Measurements from ENCODE around the gene ZNF639. TPM values are rescaled to one million over a fixed set of nuclear protein-coding genes. Genes with fewer than 3 reads are reported as not detected.

Gene ZNF639
- total RNA-seq, 1 experiment from 2014 or later = 47.5 TPM

DNA sequence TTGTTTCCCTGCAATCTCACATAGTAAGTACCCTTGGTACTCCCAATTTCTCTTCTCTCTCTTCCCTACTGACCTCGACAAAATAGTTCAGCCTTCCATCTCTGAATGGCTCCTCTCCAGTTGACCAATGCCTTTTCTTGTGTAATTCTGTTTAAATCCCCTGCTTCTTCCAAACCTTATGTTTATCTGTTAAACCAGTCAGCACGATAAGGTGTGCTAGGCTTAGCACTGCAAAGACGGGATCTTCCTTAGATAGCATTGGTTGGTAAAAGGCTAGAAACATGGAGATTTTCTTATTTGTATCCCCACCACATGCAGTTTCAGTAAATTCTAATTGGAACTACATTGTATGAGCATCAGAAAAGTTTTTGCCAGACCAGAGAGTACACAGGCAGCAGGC lies 46.1 kb upstream of the ZNF639 start (continued):
- TF ChIP-seq, protein P1, sequence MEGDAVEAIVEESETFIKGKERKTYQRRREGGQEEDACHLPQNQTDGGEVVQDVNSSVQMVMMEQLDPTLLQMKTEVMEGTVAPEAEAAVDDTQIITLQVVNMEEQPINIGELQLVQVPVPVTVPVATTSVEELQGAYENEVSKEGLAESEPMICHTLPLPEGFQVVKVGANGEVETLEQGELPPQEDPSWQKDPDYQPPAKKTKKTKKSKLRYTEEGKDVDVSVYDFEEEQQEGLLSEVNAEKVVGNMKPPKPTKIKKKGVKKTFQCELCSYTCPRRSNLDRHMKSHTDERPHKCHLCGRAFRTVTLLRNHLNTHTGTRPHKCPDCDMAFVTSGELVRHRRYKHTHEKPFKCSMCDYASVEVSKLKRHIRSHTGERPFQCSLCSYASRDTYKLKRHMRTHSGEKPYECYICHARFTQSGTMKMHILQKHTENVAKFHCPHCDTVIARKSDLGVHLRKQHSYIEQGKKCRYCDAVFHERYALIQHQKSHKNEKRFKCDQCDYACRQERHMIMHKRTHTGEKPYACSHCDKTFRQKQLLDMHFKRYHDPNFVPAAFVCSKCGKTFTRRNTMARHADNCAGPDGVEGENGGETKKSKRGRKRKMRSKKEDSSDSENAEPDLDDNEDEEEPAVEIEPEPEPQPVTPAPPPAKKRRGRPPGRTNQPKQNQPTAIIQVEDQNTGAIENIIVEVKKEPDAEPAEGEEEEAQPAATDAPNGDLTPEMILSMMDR (IDR thresholded peaks at IDR 0.05 in 2 of 3, conservative IDR thresholded peaks at IDR 0.05 in 1 of 3; ENCODE audit: borderline replicate concordance in 1 of 3, insufficient read depth in 1 of 3, low read depth in 2 of 3, low read length in 2 of 3) = no peak
- no peak for TF ChIP-seq CBX3 (IDR thresholded peaks at IDR 0.05; ENCODE audit: low read depth)
- no peak for TF ChIP-seq YY1 (IDR thresholded peaks at IDR 0.05; ENCODE audit: extremely low read depth, insufficient replicate concordance, low read depth, low read length)
- TF ChIP-seq ELF1 (IDR thresholded peaks at IDR 0.05; ENCODE audit: borderline replicate concordance, low read depth) = no peak
- TF ChIP-seq EGR1 (IDR thresholded peaks at IDR 0.05; ENCODE audit: low read depth) = no peak

DNA sequence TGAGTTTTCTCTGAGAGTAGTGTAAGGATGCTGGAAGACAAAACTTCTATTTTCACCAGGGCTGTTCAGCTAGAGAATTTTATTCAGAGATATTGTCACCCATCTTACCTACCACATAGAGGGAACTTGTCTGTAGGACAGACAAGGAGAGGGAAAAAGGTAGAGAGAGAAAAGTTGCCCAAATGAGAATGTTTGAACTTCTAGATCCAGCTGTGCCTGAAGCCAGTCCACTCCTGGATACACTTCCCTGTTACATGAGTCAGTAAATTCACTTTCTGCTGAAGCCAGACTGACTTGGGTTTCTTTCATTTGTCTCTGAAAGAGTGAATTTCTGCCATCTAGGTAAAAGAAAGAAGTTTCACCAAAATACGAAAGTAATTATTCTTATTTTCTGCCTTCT lies 44.7 kb upstream of the ZNF639 start:
- ATAC-seq (no peak), DNase-seq (ENCODE audit: low read depth, low spot score) (no peak)
- Histone ChIP-seq H3K79me2 (ENCODE audit: insufficient read depth, low read length) (no peaks in the 10 kb centered on the region), H3K27me3 (ENCODE audit: insufficient read depth, low read length) (no peaks in the 10 kb centered on the region), H3K4me2 (ENCODE audit: low read length) (no peak overlapping the region), H3K9ac (ENCODE audit: low read length) (no peak overlapping the region), H3K9me3 (ENCODE audit: control insufficient read depth in 1 of 2, insufficient read depth in 1 of 2, low read depth in 1 of 2, low read length in 2 of 2) (no peaks in the 10 kb centered on the region), H2AFZ (ENCODE audit: low read depth, low read length, poor library complexity, severe bottlenecking) (no peak overlapping the region), H3K9me2 (ENCODE audit: insufficient read depth) (no peaks in the 10 kb centered on the region), H3K4me3 (replicated peaks in 1 of 2; ENCODE audit: low read depth in 1 of 2, low read length in 2 of 2) (no peak overlapping the region), H3K4me1 (ENCODE audit: control insufficient read depth in 1 of 2, insufficient read depth in 2 of 2, low read length in 2 of 2) (no peaks in the 10 kb centered on the region), H3K27ac (ENCODE audit: low read depth, low read length) (no peak overlapping the region), H4K20me1 (ENCODE audit: insufficient read depth) (no peaks in the 10 kb centered on the region), H3K36me3 (ENCODE audit: control insufficient read depth in 1 of 2, insufficient read depth in 2 of 2, low read length in 2 of 2) (no peaks in the 10 kb centered on the region)
- ChIA-PET CTCF (no interaction called here), RAD21 (ENCODE audit: low non-redundant PET in 1 of 2, low total read pairs in 2 of 2, uncharacterized antibody in 2 of 2, unreplicated experiment in 2 of 2) (no interaction called here), POLR2A (no interaction called here)
- intact Hi-C loops (cut with micrococcal nuclease) = no loop called here
- no TSS peak for BruUV-seq (replicated peaks)
- TF ChIP-seq, protein P2, sequence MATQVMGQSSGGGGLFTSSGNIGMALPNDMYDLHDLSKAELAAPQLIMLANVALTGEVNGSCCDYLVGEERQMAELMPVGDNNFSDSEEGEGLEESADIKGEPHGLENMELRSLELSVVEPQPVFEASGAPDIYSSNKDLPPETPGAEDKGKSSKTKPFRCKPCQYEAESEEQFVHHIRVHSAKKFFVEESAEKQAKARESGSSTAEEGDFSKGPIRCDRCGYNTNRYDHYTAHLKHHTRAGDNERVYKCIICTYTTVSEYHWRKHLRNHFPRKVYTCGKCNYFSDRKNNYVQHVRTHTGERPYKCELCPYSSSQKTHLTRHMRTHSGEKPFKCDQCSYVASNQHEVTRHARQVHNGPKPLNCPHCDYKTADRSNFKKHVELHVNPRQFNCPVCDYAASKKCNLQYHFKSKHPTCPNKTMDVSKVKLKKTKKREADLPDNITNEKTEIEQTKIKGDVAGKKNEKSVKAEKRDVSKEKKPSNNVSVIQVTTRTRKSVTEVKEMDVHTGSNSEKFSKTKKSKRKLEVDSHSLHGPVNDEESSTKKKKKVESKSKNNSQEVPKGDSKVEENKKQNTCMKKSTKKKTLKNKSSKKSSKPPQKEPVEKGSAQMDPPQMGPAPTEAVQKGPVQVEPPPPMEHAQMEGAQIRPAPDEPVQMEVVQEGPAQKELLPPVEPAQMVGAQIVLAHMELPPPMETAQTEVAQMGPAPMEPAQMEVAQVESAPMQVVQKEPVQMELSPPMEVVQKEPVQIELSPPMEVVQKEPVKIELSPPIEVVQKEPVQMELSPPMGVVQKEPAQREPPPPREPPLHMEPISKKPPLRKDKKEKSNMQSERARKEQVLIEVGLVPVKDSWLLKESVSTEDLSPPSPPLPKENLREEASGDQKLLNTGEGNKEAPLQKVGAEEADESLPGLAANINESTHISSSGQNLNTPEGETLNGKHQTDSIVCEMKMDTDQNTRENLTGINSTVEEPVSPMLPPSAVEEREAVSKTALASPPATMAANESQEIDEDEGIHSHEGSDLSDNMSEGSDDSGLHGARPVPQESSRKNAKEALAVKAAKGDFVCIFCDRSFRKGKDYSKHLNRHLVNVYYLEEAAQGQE (IDR thresholded peaks at IDR 0.05; ENCODE audit: low read depth) = no peak
- TF ChIP-seq SRF (IDR thresholded peaks at IDR 0.05; ENCODE audit: low read depth) = no peak
- no peak for TF ChIP-seq ELF1 (IDR thresholded peaks at IDR 0.05; ENCODE audit: borderline replicate concordance, low read depth)
- no peak for TF ChIP-seq EZH2 (IDR thresholded peaks at IDR 0.05)
- TF ChIP-seq SIN3A (IDR thresholded peaks at IDR 0.05; ENCODE audit: low read depth) = no peak
- no peak for TF ChIP-seq CBX3 (IDR thresholded peaks at IDR 0.05; ENCODE audit: low read depth)
- no peak for TF ChIP-seq EZH2phosphoT487 (IDR thresholded peaks at IDR 0.05; ENCODE audit: borderline replicate concordance)
- TF ChIP-seq SP1 (IDR thresholded peaks at IDR 0.05; ENCODE audit: low read depth) = no peak
- no peak for TF ChIP-seq CEBPB (IDR thresholded peaks at IDR 0.05; ENCODE audit: low read depth)
- no peak for TF ChIP-seq RAD21 (IDR thresholded peaks at IDR 0.05; ENCODE audit: low read depth)
- TF ChIP-seq ZFX (IDR thresholded peaks at IDR 0.05) = no peak
- TF ChIP-seq, protein P1 (IDR thresholded peaks at IDR 0.05 in 2 of 3, conservative IDR thresholded peaks at IDR 0.05 in 1 of 3; ENCODE audit: borderline replicate concordance in 1 of 3, insufficient read depth in 1 of 3, low read depth in 2 of 3, low read length in 2 of 3) = no peak
